ENCODE data around the gene MIEF2. TPM values are rescaled to one million over a fixed set of nuclear protein-coding genes. Genes with fewer than 3 reads are reported as not detected.
A peak's percentile ranks its signal among the peaks of the same experiment; 100 is the strongest.

Gene MIEF2
- total RNA-seq, 2 experiments from 2014 or later: 9.2 to 10.9 TPM

- no peak for DNase-seq
- Mint-ChIP-seq H3K9me3 (no peaks in the 10 kb centered on the region), H3K27me3 (no peaks in the 10 kb centered on the region), H3K4me3 (no peak overlapping the region), H3K36me3 (ENCODE audit: low read depth) (peaks cover 25% of the 10 kb centered on the region), H3K4me1 (peaks cover 1% of the 10 kb centered on the region), H3K27ac (no peak overlapping the region)
- POLR2A ChIA-PET: interaction anchor here (1.0 kb wide), 1 partner anchor 14 kb away, joined by 4 read pairs; no protein-coding TSS in a partner anchor
- CTCF ChIA-PET: interaction anchor here (0.6 kb wide), 1 partner anchor 27 kb away, joined by 3 read pairs; no protein-coding TSS in a partner anchor
Measured at GRCh38 chr17:18241229-18241871, 19.1 kb upstream of the MIEF2 start.

GRCh38 chr17:18245038-18245776, 15.3 kb upstream of the MIEF2 start:
- H3K27me3 Mint-ChIP-seq: no peaks in the 10 kb centered on the region
- ChIA-PET POLR2A (no interaction called here), CTCF (no interaction called here)
- no peaks in the 10 kb centered on the region for H3K9me3 Mint-ChIP-seq
- H3K36me3 Mint-ChIP-seq (ENCODE audit: low read depth): peaks cover 39% of the 10 kb centered on the region
- peaks cover 3% of the 10 kb centered on the region for H3K4me1 Mint-ChIP-seq
- H3K27ac Mint-ChIP-seq: no peak overlapping the region
- DNase-seq: no peak
- H3K4me3 Mint-ChIP-seq: no peak overlapping the region

GRCh38 chr17:18246109-18246725, 14.2 kb upstream of the MIEF2 start:
- no peak for DNase-seq
- Mint-ChIP-seq H3K9me3 (no peaks in the 10 kb centered on the region), H3K4me1 (peaks cover 3% of the 10 kb centered on the region), H3K27me3 (no peaks in the 10 kb centered on the region), H3K36me3 (ENCODE audit: low read depth) (peaks cover 49% of the 10 kb centered on the region), H3K4me3 (no peak overlapping the region), H3K27ac (no peak overlapping the region)
- POLR2A ChIA-PET: no interaction called here
- CTCF ChIA-PET: no interaction called here

DNA sequence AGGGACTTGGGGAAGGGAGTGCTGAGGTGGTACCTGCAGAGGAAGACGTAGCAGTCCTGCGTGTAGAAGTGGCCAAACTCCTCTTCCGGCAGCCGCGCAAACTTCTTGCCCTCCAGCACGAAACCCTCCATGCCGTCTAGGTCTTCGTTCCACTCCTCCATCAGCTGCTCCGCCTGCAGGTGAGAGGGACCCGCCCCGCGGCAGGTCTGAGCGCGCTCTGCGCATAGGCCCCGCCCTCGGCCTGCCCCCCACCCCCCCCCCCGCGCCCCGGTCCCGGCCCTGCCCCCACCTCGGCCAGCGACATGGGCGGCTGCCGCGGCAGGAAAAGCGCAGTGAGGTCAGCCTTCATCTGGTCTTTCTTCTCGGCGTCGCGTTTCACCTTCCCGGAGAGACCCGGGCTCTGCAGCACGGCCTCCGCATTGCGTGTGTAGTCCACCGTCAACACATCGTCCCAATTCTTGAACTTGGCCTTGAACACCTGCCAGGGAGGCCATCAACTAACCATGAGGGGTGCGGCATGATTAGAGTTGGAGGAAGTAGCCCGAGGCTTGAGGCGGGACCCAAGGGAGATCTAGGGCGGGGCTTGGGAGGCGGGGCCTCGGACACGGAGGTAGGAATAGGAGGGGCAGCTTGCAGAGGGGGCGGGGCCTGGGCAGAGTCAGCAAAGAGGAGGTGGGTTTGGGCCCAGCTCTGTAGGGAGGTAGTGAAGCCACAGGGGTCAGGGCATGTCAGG, 13.4 kb upstream of the MIEF2 start:
- Mint-ChIP-seq H3K27me3 (no peaks in the 10 kb centered on the region), H3K9me3 (no peaks in the 10 kb centered on the region), H3K36me3 (ENCODE audit: low read depth) (peaks cover 55% of the 10 kb centered on the region), H3K4me1 (peaks cover 3% of the 10 kb centered on the region), H3K4me3 (no peak overlapping the region), H3K27ac (no peak overlapping the region)
- CTCF ChIA-PET: interaction anchor here (0.6 to 1.2 kb wide), 2 partner anchors 18 to 64 kb away, joined by 3 read pairs; no protein-coding TSS in a partner anchor
- POLR2A ChIA-PET: interaction anchor here (2.7 kb wide), 1 partner anchor 14 kb away, joined by 8 read pairs; the partner anchor contains the start of gene MIEF2
- peak; percentile 47 for DNase-seq

- H3K9me3 Mint-ChIP-seq: no peaks in the 10 kb centered on the region
- no peaks in the 10 kb centered on the region for H3K27me3 Mint-ChIP-seq
- peaks cover 55% of the 10 kb centered on the region for H3K36me3 Mint-ChIP-seq (ENCODE audit: low read depth)
- H3K4me1 Mint-ChIP-seq: peaks cover 3% of the 10 kb centered on the region
- POLR2A ChIA-PET: interaction anchor here (2.7 kb wide), 1 partner anchor 14 kb away, joined by 8 read pairs; the partner anchor contains the start of gene MIEF2
- H3K4me3 Mint-ChIP-seq: no peak overlapping the region
- CTCF ChIA-PET: interaction anchor here (0.6 to 1.6 kb wide), 3 partner anchors 18 to 84 kb away, joined by 3 to 5 read pairs (median 3); no protein-coding TSS in a partner anchor
- DNase-seq: no peak
- no peak overlapping the region for H3K27ac Mint-ChIP-seq
Measured at GRCh38 chr17:18247613-18248001, 12.9 kb upstream of the MIEF2 start.

DNA sequence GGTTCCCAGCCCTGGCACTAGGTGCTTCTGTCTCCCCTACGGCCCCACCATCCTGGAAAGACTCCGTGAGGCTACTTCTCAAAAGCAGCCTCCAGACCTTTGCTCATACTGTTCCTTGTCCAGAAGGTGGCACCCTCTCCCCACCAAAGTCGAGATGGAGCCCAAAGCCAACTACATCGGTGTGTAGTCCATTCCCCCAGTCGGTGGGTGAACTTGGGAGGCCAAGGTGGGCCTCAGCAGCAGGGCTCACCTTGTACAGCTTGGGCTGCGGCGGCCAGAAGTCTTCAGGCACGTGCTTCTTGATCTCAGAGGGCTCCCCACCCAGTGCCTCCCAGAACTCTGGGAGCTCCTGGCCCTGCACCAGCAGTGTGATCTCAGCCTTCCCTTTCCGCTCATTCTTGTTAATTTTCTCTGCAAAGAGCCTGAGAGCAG, 12.1 kb upstream of the MIEF2 start:
- peaks cover 62% of the 10 kb centered on the region for H3K36me3 Mint-ChIP-seq (ENCODE audit: low read depth)
- no peak overlapping the region for H3K4me3 Mint-ChIP-seq
- H3K9me3 Mint-ChIP-seq: no peaks in the 10 kb centered on the region
- CTCF ChIA-PET: interaction anchor here (0.9 to 1.6 kb wide), 4 partner anchors 8 to 84 kb away, joined by 3 to 5 read pairs (median 4); no protein-coding TSS in a partner anchor
- POLR2A ChIA-PET: interaction anchor here (0.6 to 2.7 kb wide), 3 partner anchors 9 to 940 kb away, joined by 3 to 8 read pairs (median 3); partner anchors contain the start of gene MIEF2
- no peaks in the 10 kb centered on the region for H3K27me3 Mint-ChIP-seq
- peaks cover 3% of the 10 kb centered on the region for H3K4me1 Mint-ChIP-seq
- DNase-seq: peak; percentile 74
- no peak overlapping the region for H3K27ac Mint-ChIP-seq

DNA sequence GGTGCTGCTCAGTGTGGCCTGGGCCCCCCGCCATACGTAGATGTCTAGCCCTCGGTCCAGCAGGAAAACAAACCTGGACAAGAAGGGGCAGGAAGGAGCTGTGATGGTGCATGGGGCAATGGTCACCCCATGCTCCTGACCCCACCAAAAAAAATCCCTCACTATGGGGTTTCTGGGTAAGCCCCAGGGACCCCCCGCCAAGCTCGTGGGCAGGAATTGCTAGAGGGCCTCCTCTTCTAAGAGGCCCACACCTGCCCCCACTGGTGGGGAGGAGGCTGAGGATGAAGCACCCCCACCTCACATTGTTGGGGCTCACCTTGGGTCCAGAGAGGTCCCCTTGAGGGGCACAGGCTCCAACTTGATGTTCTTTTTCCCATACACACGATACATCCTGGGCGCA, 11.7 kb upstream of the MIEF2 start:
- CTCF ChIA-PET: interaction anchor here (0.9 to 1.6 kb wide), 4 partner anchors 8 to 83 kb away, joined by 3 to 5 read pairs (median 4); partner anchors contain the start of gene ALKBH5
- Mint-ChIP-seq H3K4me1 (peaks cover 3% of the 10 kb centered on the region), H3K4me3 (no peak overlapping the region), H3K27me3 (no peaks in the 10 kb centered on the region), H3K27ac (no peak overlapping the region), H3K36me3 (ENCODE audit: low read depth) (peaks cover 64% of the 10 kb centered on the region), H3K9me3 (no peaks in the 10 kb centered on the region)
- POLR2A ChIA-PET: interaction anchor here (0.6 to 2.7 kb wide), 3 partner anchors 8 to 941 kb away, joined by 3 to 8 read pairs (median 3); partner anchors contain the start of gene MIEF2
- no peak for DNase-seq

DNA sequence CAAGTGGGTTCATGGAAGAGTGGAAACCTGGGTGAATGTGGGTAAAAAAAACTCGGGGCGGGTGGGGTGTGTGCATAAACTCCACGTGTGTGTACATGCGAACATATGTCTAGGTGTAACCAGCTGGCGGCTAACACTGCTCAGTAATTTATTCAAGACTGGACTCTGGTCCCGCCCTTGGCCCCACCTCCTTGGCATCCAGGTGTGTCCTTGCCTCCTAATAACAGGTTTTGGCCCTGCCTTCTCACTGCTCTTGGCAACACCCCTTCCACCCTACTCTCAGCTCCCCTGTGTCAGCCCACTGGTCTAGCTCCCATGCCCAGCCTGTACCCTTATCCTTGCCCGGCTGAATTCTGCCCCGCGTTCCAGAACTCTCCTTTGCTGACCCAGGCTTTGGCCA, 10.2 kb upstream of the MIEF2 start:
- H3K4me3 Mint-ChIP-seq: no peak overlapping the region
- H3K27ac Mint-ChIP-seq: no peak overlapping the region
- POLR2A ChIA-PET: interaction anchor here (0.7 kb wide), 1 partner anchor 24 kb away, joined by 4 read pairs; no protein-coding TSS in a partner anchor
- no peaks in the 10 kb centered on the region for H3K27me3 Mint-ChIP-seq
- H3K9me3 Mint-ChIP-seq: no peaks in the 10 kb centered on the region
- CTCF ChIA-PET: no interaction called here
- DNase-seq: no peak
- peaks cover 63% of the 10 kb centered on the region for H3K36me3 Mint-ChIP-seq (ENCODE audit: low read depth)
- H3K4me1 Mint-ChIP-seq: peaks cover 3% of the 10 kb centered on the region

- POLR2A ChIA-PET: interaction anchor here (0.7 kb wide), 1 partner anchor 25 kb away, joined by 4 read pairs; no protein-coding TSS in a partner anchor
- Mint-ChIP-seq H3K27me3 (no peaks in the 10 kb centered on the region), H3K4me1 (peaks cover 3% of the 10 kb centered on the region), H3K27ac (no peak overlapping the region), H3K9me3 (no peaks in the 10 kb centered on the region), H3K36me3 (ENCODE audit: low read depth) (peaks cover 63% of the 10 kb centered on the region), H3K4me3 (no peak overlapping the region)
- DNase-seq: no peak
- CTCF ChIA-PET: no interaction called here
Measured at GRCh38 chr17:18250708-18251107, 9.8 kb upstream of the MIEF2 start.

DNA sequence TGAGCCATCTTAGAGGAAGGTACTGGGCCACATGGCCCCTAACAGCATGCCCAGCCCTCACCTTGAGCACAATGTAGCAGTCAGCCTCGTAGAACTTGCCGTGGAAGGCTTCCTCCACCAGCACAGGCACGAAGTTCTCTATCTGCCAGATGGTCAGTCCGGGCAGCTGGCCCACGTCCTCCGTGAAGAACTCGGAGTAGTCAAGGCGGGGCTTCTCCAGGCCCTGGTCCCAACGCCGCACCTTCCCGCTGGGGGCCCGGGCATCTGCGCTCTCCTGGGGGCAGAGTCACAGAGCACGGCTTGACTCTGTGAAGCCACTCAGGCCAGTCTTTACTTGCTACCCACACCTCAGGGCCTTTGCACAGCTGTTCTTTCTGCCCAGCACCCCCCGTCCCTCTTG, 9.3 kb upstream of the MIEF2 start:
- DNase-seq: no peak
- POLR2A ChIA-PET: no interaction called here
- Mint-ChIP-seq H3K36me3 (ENCODE audit: low read depth) (peaks cover 62% of the 10 kb centered on the region), H3K27ac (no peak overlapping the region), H3K9me3 (no peaks in the 10 kb centered on the region), H3K27me3 (no peaks in the 10 kb centered on the region), H3K4me3 (no peak overlapping the region), H3K4me1 (peaks cover 7% of the 10 kb centered on the region)
- CTCF ChIA-PET: no interaction called here

GRCh38 chr17:18252160-18252559, 8.3 kb upstream of the MIEF2 start:
- no peak overlapping the region for H3K4me3 Mint-ChIP-seq
- ChIA-PET CTCF (no interaction called here), POLR2A (no interaction called here)
- peaks cover 15% of the 10 kb centered on the region for H3K4me1 Mint-ChIP-seq
- no peaks in the 10 kb centered on the region for H3K9me3 Mint-ChIP-seq
- H3K27me3 Mint-ChIP-seq: no peaks in the 10 kb centered on the region
- no peak overlapping the region for H3K27ac Mint-ChIP-seq
- DNase-seq: no peak
- peaks cover 58% of the 10 kb centered on the region for H3K36me3 Mint-ChIP-seq (ENCODE audit: low read depth)

- no peaks in the 10 kb centered on the region for H3K9me3 Mint-ChIP-seq
- ChIA-PET POLR2A (interaction anchor here (0.8 to 1.0 kb wide), 2 partner anchors 10 to 66 kb away, joined by 3 read pairs; no protein-coding TSS in a partner anchor), CTCF (no interaction called here)
- DNase-seq: no peak
- H3K36me3 Mint-ChIP-seq (ENCODE audit: low read depth): peaks cover 52% of the 10 kb centered on the region
- H3K27ac Mint-ChIP-seq: no peak overlapping the region
- H3K4me1 Mint-ChIP-seq: peaks cover 19% of the 10 kb centered on the region
- H3K4me3 Mint-ChIP-seq: no peak overlapping the region
- no peaks in the 10 kb centered on the region for H3K27me3 Mint-ChIP-seq
Measured at GRCh38 chr17:18253187-18253884, 7.1 kb upstream of the MIEF2 start.
